Fibroblast of villous mesenchyme (primary cell): ENCODE data around the gene SINHCAF. TPM values are rescaled to one million over a fixed set of nuclear protein-coding genes. Genes with fewer than 3 reads are reported as not detected.

Experiments used
- DNase-seq: peaks from one replicate; pipeline ENCODE4 v3.0.0-alpha.2; 2010; ENCODE audit warnings: low read depth
- H3K4me3 ChIP-seq: 2 replicates; pipeline ENCODE4 v1.5.1; 2011; ENCODE audit warnings: low read depth, mild to moderate bottlenecking, low read length
- CTCF ChIP-seq: IDR thresholded peaks from 2 replicates; pipeline ENCODE4 v1.5.1; 2012; ENCODE audit warnings: low read depth, mild to moderate bottlenecking, low read length; ENCODE audit not compliant: insufficient read depth
- small RNA-seq: library from RNA; depleted of rRNA; stranded (forward); fragments of <200 nt; gene quantifications from one replicate; pipeline ENCODE3, GENCODE V24; 2012
- total RNA-seq: library from RNA; depleted of rRNA; stranded (reverse); fragments of >200 nt; gene quantifications from 2 replicates; pipeline ENCODE4 v1.2.3, GENCODE V29; 2012

The SINHCAF gene
- total RNA-seq, 1 donor, result 39.3 TPM

- peak; percentile 44 for DNase-seq
- peak; percentile 70 for TF ChIP-seq CTCF
- no peak overlapping the region for H3K4me3 ChIP-seq
Measured at GRCh38 chr12:31234955-31235867, 90.7 kb downstream of the SINHCAF start.

GRCh38 chr12:31234053-31234840 is 91.7 kb downstream of the SINHCAF start:
- TF ChIP-seq CTCF, result no peak
- no peak for DNase-seq
- no peak overlapping the region for H3K4me3 ChIP-seq

GRCh38 chr12:31233061-31233730 is 92.8 kb downstream of the SINHCAF start:
- no peak for TF ChIP-seq CTCF
- no peak overlapping the region for H3K4me3 ChIP-seq
- no peak for DNase-seq

- no peak for TF ChIP-seq CTCF
- no peak for DNase-seq
- H3K4me3 ChIP-seq, result no peak overlapping the region
Measured at GRCh38 chr12:31232361-31232965, 93.5 kb downstream of the SINHCAF start.

GRCh38 chr12:31231611-31232360 is 94.2 kb downstream of the SINHCAF start:
- TF ChIP-seq CTCF, result no peak
- no peak overlapping the region for H3K4me3 ChIP-seq
- DNase-seq, result no peak

Small RNAs within 50 kb of the gene (small RNA-seq; reads per million reads assigned to genes)
- gene AC024940.4 (not detected), gene AC024940.5 (not detected), gene MREGP1 (not detected), gene RF00026 (not detected)
